ENCODE measurements around the gene DESI2. TPM values are rescaled to one million over a fixed set of nuclear protein-coding genes. Genes with fewer than 3 reads are reported as not detected.
"Not testable (repeated sequence)": the region's sequence is repeated elsewhere in the genome, so short reads cannot be mapped to it uniquely, and the experiment has no call there.

DESI2 gene
- total RNA-seq, 3 donors from 2014 or later = 26.9 to 30.6 (median 29.7) TPM

GRCh38 chr1:244674446-244674845, 21.5 kb downstream of the DESI2 start:
- DNase-seq = no peak
- Histone ChIP-seq H3K4me1 (ENCODE audit: low read depth) (peaks cover 6% of the 10 kb centered on the region), H3K9me3 (no peaks in the 10 kb centered on the region), H3K4me3 (no peak overlapping the region), H3K36me3 (ENCODE audit: low read depth) (no peaks in the 10 kb centered on the region)
- TF ChIP-seq CTCF (IDR thresholded peaks at IDR 0.05) = no peak
- no peak for ATAC-seq
- intact Hi-C loops (cut with DNase I, micrococcal nuclease) = no loop called here

- no peak for DNase-seq
- intact Hi-C loops (cut with DNase I, micrococcal nuclease) = no loop called here
- Histone ChIP-seq H3K4me3 (no peak overlapping the region), H3K9me3 (no peaks in the 10 kb centered on the region), H3K36me3 (ENCODE audit: low read depth) (no peaks in the 10 kb centered on the region), H3K4me1 (ENCODE audit: low read depth) (peaks cover 6% of the 10 kb centered on the region)
- no peak for ATAC-seq
- no peak for TF ChIP-seq CTCF (IDR thresholded peaks at IDR 0.05)
Observed at GRCh38 chr1:244675167-244675566, 22.2 kb downstream of the DESI2 start.

- intact Hi-C loops (cut with DNase I, micrococcal nuclease) = no loop called here
- DNase-seq (no peak), ATAC-seq (no peak)
- Histone ChIP-seq H3K36me3 (ENCODE audit: low read depth) (no peaks in the 10 kb centered on the region), H3K4me1 (ENCODE audit: low read depth) (no peaks in the 10 kb centered on the region), H3K9me3 (no peaks in the 10 kb centered on the region), H3K4me3 (no peak overlapping the region)
- TF ChIP-seq CTCF (IDR thresholded peaks at IDR 0.05) = no peak
Observed at GRCh38 chr1:244678697-244679096, 25.8 kb downstream of the DESI2 start.

GRCh38 chr1:244680667-244681066, 27.7 kb downstream of the DESI2 start:
- ATAC-seq (no peak), DNase-seq (no peak)
- H3K4me3 ChIP-seq = no peak overlapping the region
- no peaks in the 10 kb centered on the region for H3K4me1 ChIP-seq (ENCODE audit: low read depth)
- no peaks in the 10 kb centered on the region for H3K36me3 ChIP-seq (ENCODE audit: low read depth)
- intact Hi-C loops (cut with DNase I, micrococcal nuclease) = no loop called here
- no peak for TF ChIP-seq CTCF (IDR thresholded peaks at IDR 0.05)
- H3K9me3 ChIP-seq = no peaks in the 10 kb centered on the region

GRCh38 chr1:244682087-244682486, 29.2 kb downstream of the DESI2 start:
- intact Hi-C loops (cut with DNase I, micrococcal nuclease); H3K4me1 ChIP-seq (ENCODE audit: low read depth); H3K36me3 ChIP-seq (ENCODE audit: low read depth); DNase-seq; ATAC-seq; H3K9me3 ChIP-seq; H3K4me3 ChIP-seq: not testable (repeated sequence)

GRCh38 chr1:244695937-244696336, 43.0 kb downstream of the DESI2 start:
- TF ChIP-seq CTCF (IDR thresholded peaks at IDR 0.05) = no peak
- no peak overlapping the region for H3K4me3 ChIP-seq
- intact Hi-C loops (cut with DNase I, micrococcal nuclease) = no loop called here
- no peaks in the 10 kb centered on the region for H3K36me3 ChIP-seq (ENCODE audit: low read depth)
- ATAC-seq (no peak), DNase-seq (no peak)
- no peaks in the 10 kb centered on the region for H3K9me3 ChIP-seq
- H3K4me1 ChIP-seq (ENCODE audit: low read depth) = no peaks in the 10 kb centered on the region
